ENCODE data around the gene CAMK2D.
"Not testable (repeated sequence)": the region's sequence is repeated elsewhere in the genome, so short reads cannot be mapped to it uniquely, and the experiment has no call there.

CAMK2D gene

GRCh38 chr4:113761620-113762185 lies at the start of gene CAMK2D:
Gene CAMK2D, minus strand, starts transcription at chr4:113761738. Its CDS starts 670 bp downstream, at chr4:113761068.
- Mint-ChIP-seq H3K4me3 (peak within 1 kb of the TSS; percentile 94), H3K9me3 (no peaks in the 10 kb centered on the region), H3K4me1 (peaks cover 48% of the 10 kb centered on the region), H3K27ac (peak within 1 kb of the TSS; percentile 92), H3K27me3 (peaks cover 3% of the 10 kb centered on the region), H3K36me3 (ENCODE audit: low read depth) (peaks cover 27% of the 10 kb centered on the region)
- ATAC-seq (peak; percentile 55), DNase-seq (peak; percentile 82)

GRCh38 chr4:113810906-113811305 lies 49.4 kb upstream of the CAMK2D start:
- H3K27ac Mint-ChIP-seq: no peak overlapping the region
- H3K9me3 Mint-ChIP-seq: no peaks in the 10 kb centered on the region
- no peak overlapping the region for H3K4me3 Mint-ChIP-seq
- peaks cover 13% of the 10 kb centered on the region for H3K4me1 Mint-ChIP-seq
- no peaks in the 10 kb centered on the region for H3K27me3 Mint-ChIP-seq
- no peaks in the 10 kb centered on the region for H3K36me3 Mint-ChIP-seq (ENCODE audit: low read depth)
- DNase-seq: no peak
- ATAC-seq: no peak

GRCh38 chr4:113809311-113809710 lies 47.8 kb upstream of the CAMK2D start:
- DNase-seq (peak; percentile 8), ATAC-seq (peak; percentile 54)
- H3K4me1 Mint-ChIP-seq: peaks cover 10% of the 10 kb centered on the region
- no peaks in the 10 kb centered on the region for H3K36me3 Mint-ChIP-seq (ENCODE audit: low read depth)
- H3K27me3 Mint-ChIP-seq: no peaks in the 10 kb centered on the region
- no peak overlapping the region for H3K27ac Mint-ChIP-seq
- no peak overlapping the region for H3K4me3 Mint-ChIP-seq
- H3K9me3 Mint-ChIP-seq: no peaks in the 10 kb centered on the region

GRCh38 chr4:113806850-113807249 lies 45.3 kb upstream of the CAMK2D start:
- no peaks in the 10 kb centered on the region for H3K27me3 Mint-ChIP-seq
- ATAC-seq: no peak
- DNase-seq: no peak
- H3K4me3 Mint-ChIP-seq: no peak overlapping the region
- no peak overlapping the region for H3K27ac Mint-ChIP-seq
- no peaks in the 10 kb centered on the region for H3K36me3 Mint-ChIP-seq (ENCODE audit: low read depth)
- peaks cover 10% of the 10 kb centered on the region for H3K4me1 Mint-ChIP-seq
- H3K9me3 Mint-ChIP-seq: peaks cover 8% of the 10 kb centered on the region

GRCh38 chr4:113801882-113802281 lies 40.3 kb upstream of the CAMK2D start:
- no peak overlapping the region for H3K27ac Mint-ChIP-seq
- H3K27me3 Mint-ChIP-seq: peaks cover 1% of the 10 kb centered on the region
- no peaks in the 10 kb centered on the region for H3K36me3 Mint-ChIP-seq (ENCODE audit: low read depth)
- H3K9me3 Mint-ChIP-seq: peaks cover 12% of the 10 kb centered on the region
- DNase-seq (no peak), ATAC-seq (no peak)
- no peak overlapping the region for H3K4me3 Mint-ChIP-seq
- no peaks in the 10 kb centered on the region for H3K4me1 Mint-ChIP-seq

- not testable (repeated sequence) for ATAC-seq, H3K4me1 Mint-ChIP-seq, H3K27me3 Mint-ChIP-seq, H3K27ac Mint-ChIP-seq, H3K4me3 Mint-ChIP-seq, DNase-seq
- Mint-ChIP-seq H3K36me3 (ENCODE audit: low read depth) (peaks cover 12% of the 10 kb centered on the region), H3K9me3 (peaks cover 39% of the 10 kb centered on the region)
Measured at GRCh38 chr4:113796381-113796780, 34.8 kb upstream of the CAMK2D start.

- peaks cover 12% of the 10 kb centered on the region for H3K36me3 Mint-ChIP-seq (ENCODE audit: low read depth)
Measured at GRCh38 chr4:113790478-113790877, 28.9 kb upstream of the CAMK2D start.

GRCh38 chr4:113788888-113789287 lies 27.4 kb upstream of the CAMK2D start:
- Mint-ChIP-seq H3K4me1 (peaks cover 11% of the 10 kb centered on the region), H3K27me3 (no peaks in the 10 kb centered on the region), H3K9me3 (peaks cover 27% of the 10 kb centered on the region), H3K4me3 (no peak overlapping the region), H3K36me3 (ENCODE audit: low read depth) (peaks cover 7% of the 10 kb centered on the region), H3K27ac (no peak overlapping the region)
- ATAC-seq: no peak
- no peak for DNase-seq

More at GRCh38 chr4:113790478-113790877, 28.9 kb upstream of the CAMK2D start:
- H3K27me3 Mint-ChIP-seq: no peaks in the 10 kb centered on the region
- no peak overlapping the region for H3K4me3 Mint-ChIP-seq
- no peak overlapping the region for H3K27ac Mint-ChIP-seq
- ATAC-seq (no peak), DNase-seq (no peak)
- H3K4me1 Mint-ChIP-seq: no peaks in the 10 kb centered on the region
- peaks cover 37% of the 10 kb centered on the region for H3K9me3 Mint-ChIP-seq

GRCh38 chr4:113785781-113786180 lies 24.2 kb upstream of the CAMK2D start:
- Mint-ChIP-seq H3K27ac (no peak overlapping the region), H3K4me3 (no peak overlapping the region), H3K27me3 (no peaks in the 10 kb centered on the region), H3K9me3 (peaks cover 5% of the 10 kb centered on the region), H3K4me1 (peaks cover 27% of the 10 kb centered on the region), H3K36me3 (ENCODE audit: low read depth) (no peaks in the 10 kb centered on the region)
- no peak for DNase-seq
- ATAC-seq: no peak

- Mint-ChIP-seq H3K27me3 (no peaks in the 10 kb centered on the region), H3K36me3 (ENCODE audit: low read depth) (no peaks in the 10 kb centered on the region), H3K4me3 (no peak overlapping the region), H3K4me1 (peaks cover 27% of the 10 kb centered on the region), H3K27ac (peak overlapping the region; percentile 23), H3K9me3 (peaks cover 5% of the 10 kb centered on the region)
- DNase-seq (no peak), ATAC-seq (peak; percentile 63)
Measured at GRCh38 chr4:113784497-113785250, 23.1 kb upstream of the CAMK2D start.

- no peak for ATAC-seq
- H3K4me1 Mint-ChIP-seq: peaks cover 27% of the 10 kb centered on the region
- no peaks in the 10 kb centered on the region for H3K36me3 Mint-ChIP-seq (ENCODE audit: low read depth)
- peaks cover 5% of the 10 kb centered on the region for H3K9me3 Mint-ChIP-seq
- H3K27ac Mint-ChIP-seq: peak overlapping the region; percentile 14
- no peaks in the 10 kb centered on the region for H3K27me3 Mint-ChIP-seq
- H3K4me3 Mint-ChIP-seq: no peak overlapping the region
- no peak for DNase-seq
Measured at GRCh38 chr4:113783701-113784100, 22.2 kb upstream of the CAMK2D start.

- Mint-ChIP-seq H3K9me3 (peaks cover 5% of the 10 kb centered on the region), H3K27ac (peak overlapping the region; percentile 14), H3K4me1 (peaks cover 27% of the 10 kb centered on the region), H3K4me3 (no peak overlapping the region), H3K27me3 (no peaks in the 10 kb centered on the region), H3K36me3 (ENCODE audit: low read depth) (no peaks in the 10 kb centered on the region)
- no peak for ATAC-seq
- DNase-seq: no peak
Measured at GRCh38 chr4:113783289-113783688, 21.8 kb upstream of the CAMK2D start.

- Mint-ChIP-seq H3K27ac (no peak overlapping the region), H3K27me3 (no peaks in the 10 kb centered on the region), H3K36me3 (ENCODE audit: low read depth) (no peaks in the 10 kb centered on the region), H3K4me3 (no peak overlapping the region), H3K9me3 (peaks cover 5% of the 10 kb centered on the region), H3K4me1 (peaks cover 27% of the 10 kb centered on the region)
- DNase-seq (no peak), ATAC-seq (no peak)
Measured at GRCh38 chr4:113781439-113782040, 20.0 kb upstream of the CAMK2D start.

GRCh38 chr4:113776679-113777078 lies 15.1 kb upstream of the CAMK2D start:
- no peak overlapping the region for H3K27ac Mint-ChIP-seq
- peaks cover 4% of the 10 kb centered on the region for H3K9me3 Mint-ChIP-seq
- DNase-seq: no peak
- H3K27me3 Mint-ChIP-seq: no peaks in the 10 kb centered on the region
- H3K4me3 Mint-ChIP-seq: no peak overlapping the region
- H3K4me1 Mint-ChIP-seq: peaks cover 14% of the 10 kb centered on the region
- H3K36me3 Mint-ChIP-seq (ENCODE audit: low read depth): no peaks in the 10 kb centered on the region
- ATAC-seq: no peak

GRCh38 chr4:113776016-113776415 lies 14.5 kb upstream of the CAMK2D start:
- Mint-ChIP-seq H3K36me3 (ENCODE audit: low read depth) (no peaks in the 10 kb centered on the region), H3K27me3 (no peaks in the 10 kb centered on the region)
- ATAC-seq: no peak

More at GRCh38 chr4:113776016-113776415, 14.5 kb upstream of the CAMK2D start:
- H3K27ac Mint-ChIP-seq: no peak overlapping the region
- peaks cover 14% of the 10 kb centered on the region for H3K4me1 Mint-ChIP-seq
- no peak for DNase-seq
- H3K4me3 Mint-ChIP-seq: no peak overlapping the region
- peaks cover 4% of the 10 kb centered on the region for H3K9me3 Mint-ChIP-seq
